Lower lobe of right lung (tissue), 2 donors: ENCODE data around the gene ASTL. TPM values are rescaled to one million over a fixed set of nuclear protein-coding genes. Genes with fewer than 3 reads are reported as not detected.

Experiments
- ATAC-seq, 2 donors: fragments of 200-7000 bp; cut with Tn5 transposase; one replicate each; pipeline ENCODE4 v1.9.1; 2020 to 2022; ENCODE audit warnings: mild to moderate bottlenecking in 2 of 2, moderate library complexity in 2 of 2
- DNase-seq: peaks from one replicate; pipeline ENCODE4 v3.0.0-alpha.2; 2020
- H3K27ac ChIP-seq: fragments of 200-600 bp; one replicate; pipeline ENCODE4 v1.8.0; 2022
- H3K27me3 ChIP-seq: fragments of 200-600 bp; one replicate; pipeline ENCODE4 v1.8.0; 2022; ENCODE audit warnings: low read depth
- H3K36me3 ChIP-seq: fragments of 200-600 bp; one replicate; pipeline ENCODE4 v1.8.0; 2022; ENCODE audit warnings: mild to moderate bottlenecking
- H3K4me1 ChIP-seq: fragments of 200-600 bp; one replicate; pipeline ENCODE4 v1.8.0; 2022
- H3K4me3 ChIP-seq: fragments of 200-600 bp; one replicate; pipeline ENCODE4 v1.8.0; 2022; ENCODE audit warnings: mild to moderate bottlenecking
- H3K9me3 ChIP-seq: fragments of 200-600 bp; one replicate; pipeline ENCODE4 v1.8.0; 2022
- CTCF ChIP-seq: fragments of 200-600 bp; IDR thresholded peaks from one replicate; pipeline ENCODE4 v1.8.0; 2022; ENCODE audit warnings: antibody characterized with exemption, mild to moderate bottlenecking
- intact Hi-C: fragments of 100-400 bp; cut with DNase I; formaldehyde crosslinking; loops from one replicate; pipeline ENCODE4 v1.11.0; 2022
- total RNA-seq: library from RNA; stranded (reverse); fragmentation: NEBNext Ultra II Directional; extraction: Animal tissue kit (Norgen Biotek cat#: 25700); gene quantifications from one replicate; pipeline ENCODE4 v1.2.1, GENCODE V29; 2021
- donor health status: DM: no; HTN: yes; CAD: no; lungs with severe emphysema.

The ASTL gene
- total RNA-seq, 1 donor from 2014 or later: not detected

GRCh38 chr2:96110621-96111256 lies 27.6 kb downstream of the ASTL start:
- no peak overlapping the region for H3K4me3 ChIP-seq
- H3K27ac ChIP-seq: no peak overlapping the region
- H3K36me3 ChIP-seq: no peaks in the 10 kb centered on the region
- peaks cover under 1% of the 10 kb centered on the region for H3K4me1 ChIP-seq
- H3K9me3 ChIP-seq: peaks cover 3% of the 10 kb centered on the region
- ATAC-seq (no peak), DNase-seq (peak; percentile 39)
- H3K27me3 ChIP-seq: peaks cover 17% of the 10 kb centered on the region
- intact Hi-C loops: no loop called here
- no peak for TF ChIP-seq CTCF

GRCh38 chr2:96109931-96110511 lies 28.3 kb downstream of the ASTL start:
- H3K36me3 ChIP-seq: no peaks in the 10 kb centered on the region
- H3K4me3 ChIP-seq: no peak overlapping the region
- ATAC-seq: no peak
- DNase-seq: peak; percentile 22
- peaks cover 10% of the 10 kb centered on the region for H3K27me3 ChIP-seq
- intact Hi-C loops: no loop called here
- no peak for TF ChIP-seq CTCF
- H3K9me3 ChIP-seq: peaks cover 9% of the 10 kb centered on the region
- no peak overlapping the region for H3K27ac ChIP-seq
- no peaks in the 10 kb centered on the region for H3K4me1 ChIP-seq

- no peak overlapping the region for H3K27ac ChIP-seq
- no peak for DNase-seq
- peaks cover 9% of the 10 kb centered on the region for H3K9me3 ChIP-seq
- intact Hi-C loops: no loop called here
- H3K36me3 ChIP-seq: no peaks in the 10 kb centered on the region
- no peak for ATAC-seq
- no peaks in the 10 kb centered on the region for H3K4me1 ChIP-seq
- no peak overlapping the region for H3K4me3 ChIP-seq
- H3K27me3 ChIP-seq: peaks cover 6% of the 10 kb centered on the region
- TF ChIP-seq CTCF: no peak
Measured at GRCh38 chr2:96109361-96109680, 29.0 kb downstream of the ASTL start.

GRCh38 chr2:96108541-96109360 lies 29.6 kb downstream of the ASTL start:
- no peak overlapping the region for H3K27ac ChIP-seq
- intact Hi-C loops: no loop called here
- no peak for ATAC-seq
- peak; percentile 41 for DNase-seq
- H3K4me3 ChIP-seq: no peak overlapping the region
- no peaks in the 10 kb centered on the region for H3K4me1 ChIP-seq
- H3K36me3 ChIP-seq: no peaks in the 10 kb centered on the region
- peaks cover 6% of the 10 kb centered on the region for H3K27me3 ChIP-seq
- no peak for TF ChIP-seq CTCF
- H3K9me3 ChIP-seq: peaks cover 9% of the 10 kb centered on the region

GRCh38 chr2:96108151-96108540 lies 30.2 kb downstream of the ASTL start:
- peaks cover 6% of the 10 kb centered on the region for H3K27me3 ChIP-seq
- H3K36me3 ChIP-seq: no peaks in the 10 kb centered on the region
- peaks cover 9% of the 10 kb centered on the region for H3K9me3 ChIP-seq
- no peak overlapping the region for H3K4me3 ChIP-seq
- DNase-seq: peak; percentile 17
- intact Hi-C loops: no loop called here
- no peak for TF ChIP-seq CTCF
- H3K27ac ChIP-seq: no peak overlapping the region
- H3K4me1 ChIP-seq: no peaks in the 10 kb centered on the region
- no peak for ATAC-seq
